GM19025 (cell line): ENCODE data around the gene ZBTB20.

Source experiments
- ATAC-seq: cut with Tn5 transposase; IDR thresholded peaks from one replicate; pipeline ENCODE4 v1.9.1; 2021; ENCODE audit warnings: mild to moderate bottlenecking, low read depth, moderate library complexity; ENCODE audit not compliant: unreplicated experiment

The ZBTB20 gene

GRCh38 chr3:114659109-114660061, 487.7 kb downstream of the ZBTB20 start:
- ATAC-seq, result no peak

DNA sequence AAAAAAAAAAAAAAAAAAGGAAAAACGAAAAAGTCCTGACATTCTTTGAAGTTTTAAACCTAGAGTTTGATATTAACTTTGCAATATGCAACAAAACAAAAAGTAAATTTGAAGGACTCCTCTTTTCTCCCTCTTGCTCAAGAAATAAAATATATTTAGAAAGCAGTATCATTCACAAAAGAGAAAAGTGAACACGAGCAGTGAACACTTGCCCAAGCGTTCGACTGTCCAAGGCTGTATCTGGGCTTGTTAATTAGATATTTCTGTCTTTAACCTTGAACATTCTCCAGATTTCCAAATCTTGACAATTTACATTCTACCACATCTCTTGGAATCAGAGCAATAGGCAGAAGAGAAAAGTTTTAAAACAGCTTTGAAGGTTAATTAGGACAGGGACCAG, 495.5 kb downstream of the ZBTB20 start:
- ATAC-seq, result no peak

DNA sequence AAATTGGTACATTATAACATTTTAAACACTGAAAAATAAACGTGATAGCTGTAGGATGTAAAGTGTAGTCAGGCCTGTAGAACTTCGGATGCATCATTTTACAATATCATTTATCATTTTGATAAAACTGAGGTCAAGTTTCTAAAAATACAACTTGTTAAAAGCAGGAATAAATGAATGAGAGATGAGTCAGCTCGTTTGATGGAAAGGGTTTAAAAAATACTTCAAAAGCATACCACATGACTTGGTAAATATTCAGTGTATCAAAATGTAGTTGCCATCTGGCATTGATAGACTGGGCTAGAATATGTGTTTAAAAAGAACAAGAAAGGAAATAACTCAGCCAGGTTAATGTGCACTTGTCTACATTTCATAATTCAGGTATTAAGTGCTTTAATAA, 496.3 kb downstream of the ZBTB20 start:
- no peak for ATAC-seq

- no peak for ATAC-seq
Measured at GRCh38 chr3:114649331-114649730, 497.8 kb downstream of the ZBTB20 start.

DNA sequence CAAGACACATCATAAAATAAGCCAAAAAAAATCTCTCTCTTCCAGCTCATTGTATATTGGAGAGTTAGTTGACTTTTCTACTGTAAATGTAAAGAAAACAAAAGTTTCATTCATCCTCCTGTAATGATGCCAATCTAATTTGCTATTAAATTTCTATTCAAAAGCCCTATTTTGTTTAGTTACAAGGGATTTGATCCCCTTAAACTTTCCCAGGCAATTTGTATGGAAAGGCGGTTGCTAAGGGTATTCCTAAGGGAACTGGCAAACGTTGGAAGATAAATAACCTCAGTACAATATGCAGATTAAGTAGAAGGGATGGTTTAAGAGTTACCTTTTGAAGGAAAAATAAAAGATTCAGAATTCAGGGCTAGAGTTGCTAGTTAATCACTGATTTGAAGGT, 500.6 kb downstream of the ZBTB20 start:
- no peak for ATAC-seq

DNA sequence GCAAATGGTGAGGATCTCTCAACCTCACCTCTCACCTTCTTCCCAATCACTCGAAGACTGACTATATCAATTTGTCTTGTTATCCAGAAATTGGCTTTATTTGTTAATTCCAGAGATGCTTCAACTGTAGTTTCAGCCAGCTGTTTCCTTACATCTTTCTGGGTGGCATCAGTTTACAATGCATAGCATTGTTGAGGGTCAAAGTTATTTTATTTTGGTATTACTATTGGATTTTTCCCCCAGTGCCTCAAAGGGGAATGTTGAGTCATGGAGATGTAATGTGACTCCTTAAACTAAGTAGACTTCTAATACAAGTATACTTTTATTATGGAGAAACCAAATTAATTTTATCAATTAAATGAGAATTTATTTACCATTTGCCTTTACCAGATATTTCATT, 501.7 kb downstream of the ZBTB20 start:
- ATAC-seq, result no peak

DNA sequence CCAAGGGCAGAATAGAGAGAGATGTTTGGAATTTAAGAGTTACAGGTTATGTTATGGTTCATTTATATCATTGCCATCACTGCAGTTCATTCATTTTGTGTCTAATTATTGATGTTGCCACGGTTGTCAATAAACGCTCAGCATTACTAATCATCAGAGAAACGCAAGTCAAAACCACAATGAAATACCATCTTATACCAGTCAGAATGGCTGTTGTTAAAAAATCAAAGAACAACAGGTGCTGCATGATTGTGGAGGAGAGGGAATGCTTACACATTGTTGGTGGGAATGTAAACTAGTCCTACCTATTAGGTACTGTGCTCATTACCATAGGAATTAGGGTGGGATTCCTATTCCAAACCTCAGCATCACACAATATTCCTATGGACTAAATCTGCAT, 502.7 kb downstream of the ZBTB20 start:
- ATAC-seq, result no peak

- ATAC-seq, result no peak
Measured at GRCh38 chr3:114642951-114643741, 503.9 kb downstream of the ZBTB20 start.

GRCh38 chr3:114640126-114640525, 507.0 kb downstream of the ZBTB20 start:
- no peak for ATAC-seq

GRCh38 chr3:114639171-114639570, 507.9 kb downstream of the ZBTB20 start:
- no peak for ATAC-seq

DNA sequence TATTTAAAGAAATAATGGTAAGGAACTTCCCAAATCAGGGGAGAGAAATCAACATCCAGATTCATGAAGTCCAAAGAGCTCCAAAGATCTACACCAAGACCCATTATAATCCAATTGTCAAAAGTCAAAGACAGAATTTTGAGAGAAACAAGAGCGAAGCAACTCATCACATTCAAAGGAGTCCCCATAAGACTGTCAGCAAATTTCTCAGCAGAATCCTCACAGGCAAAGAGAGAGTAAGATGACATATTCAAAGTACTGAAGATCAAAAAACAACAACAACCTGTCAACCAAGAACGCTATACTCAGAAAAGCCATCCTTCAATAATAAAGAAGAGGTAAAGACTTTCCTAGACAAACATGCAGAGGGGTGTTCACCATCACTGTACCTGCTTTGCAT, 511.2 kb downstream of the ZBTB20 start:
- no peak for ATAC-seq

- ATAC-seq, result no peak
Measured at GRCh38 chr3:114634635-114635034, 512.5 kb downstream of the ZBTB20 start.

GRCh38 chr3:114632757-114633424, 514.2 kb downstream of the ZBTB20 start:
- no peak for ATAC-seq

DNA sequence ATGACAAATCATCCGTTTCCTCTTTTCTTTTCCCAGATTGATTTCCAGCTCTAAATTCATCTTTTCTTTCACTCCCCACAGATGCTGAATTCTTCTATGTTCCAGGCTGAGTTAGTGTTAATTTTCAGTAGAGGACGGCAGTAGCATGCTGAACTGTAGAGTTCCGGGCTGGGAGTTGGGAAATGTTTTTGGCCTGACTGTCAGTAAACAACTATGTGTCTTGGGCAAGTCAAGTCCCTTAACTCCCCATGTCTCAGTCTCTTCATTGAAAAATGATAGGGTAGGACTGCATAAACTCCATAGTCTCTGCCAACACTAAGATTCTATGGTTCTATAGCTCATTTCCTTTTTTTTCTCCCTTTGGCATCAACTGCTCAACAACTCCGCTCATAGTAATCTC, 519.3 kb downstream of the ZBTB20 start:
- no peak for ATAC-seq

- ATAC-seq, result no peak
Measured at GRCh38 chr3:114626751-114627150, 520.3 kb downstream of the ZBTB20 start.

- ATAC-seq, result no peak
Measured at GRCh38 chr3:114624571-114625181, 522.4 kb downstream of the ZBTB20 start.

DNA sequence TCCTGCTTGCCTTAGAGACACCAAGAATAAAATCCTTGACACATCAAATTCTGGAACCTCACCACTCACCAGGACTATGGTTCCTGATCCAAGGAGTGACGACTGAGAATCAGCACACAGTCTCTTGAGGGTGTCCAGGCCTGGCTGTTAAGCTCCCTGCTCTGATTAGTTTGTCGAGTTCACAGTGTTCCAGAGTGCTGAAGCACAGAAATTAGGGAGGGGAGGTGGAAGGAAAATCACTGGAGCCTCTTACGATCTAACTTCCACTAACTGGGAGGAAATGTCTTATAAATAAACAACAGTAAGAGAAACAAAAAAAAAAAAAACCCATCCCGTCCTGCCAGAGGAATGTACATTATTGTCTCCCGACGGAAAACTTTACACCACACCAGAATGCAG, 523.0 kb downstream of the ZBTB20 start:
- no peak for ATAC-seq

DNA sequence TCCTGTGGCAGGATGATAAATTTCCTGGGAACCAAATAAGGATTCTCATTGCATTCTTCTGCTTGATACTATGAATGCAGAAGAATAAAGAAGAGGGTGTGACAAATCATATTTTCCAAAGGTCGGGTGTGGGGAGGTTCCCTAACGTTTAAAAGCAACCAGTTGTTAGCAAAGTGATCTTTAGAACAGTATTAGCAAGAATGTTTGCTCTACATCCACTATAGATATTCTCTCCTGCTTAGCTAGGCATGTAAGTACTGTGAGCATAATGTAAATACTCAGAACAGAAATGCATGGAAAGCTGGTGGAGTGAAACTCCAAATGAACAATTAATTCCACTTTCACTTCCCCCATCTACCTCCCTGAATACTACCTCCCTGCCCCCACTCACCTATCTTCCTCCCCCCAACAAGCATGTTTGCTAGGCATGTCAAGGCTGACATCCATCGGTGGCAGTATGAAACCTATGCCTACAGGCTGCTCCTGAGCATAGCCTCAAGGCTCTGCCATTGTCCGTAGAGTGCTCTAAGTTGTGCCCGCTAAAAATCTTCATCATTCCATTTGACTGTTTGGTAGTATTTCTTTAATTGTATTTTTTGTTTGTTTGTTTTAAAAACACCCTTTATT, 523.6 kb downstream of the ZBTB20 start:
- no peak for ATAC-seq

- ATAC-seq, result no peak
Measured at GRCh38 chr3:114622001-114622400, 525.1 kb downstream of the ZBTB20 start.

DNA sequence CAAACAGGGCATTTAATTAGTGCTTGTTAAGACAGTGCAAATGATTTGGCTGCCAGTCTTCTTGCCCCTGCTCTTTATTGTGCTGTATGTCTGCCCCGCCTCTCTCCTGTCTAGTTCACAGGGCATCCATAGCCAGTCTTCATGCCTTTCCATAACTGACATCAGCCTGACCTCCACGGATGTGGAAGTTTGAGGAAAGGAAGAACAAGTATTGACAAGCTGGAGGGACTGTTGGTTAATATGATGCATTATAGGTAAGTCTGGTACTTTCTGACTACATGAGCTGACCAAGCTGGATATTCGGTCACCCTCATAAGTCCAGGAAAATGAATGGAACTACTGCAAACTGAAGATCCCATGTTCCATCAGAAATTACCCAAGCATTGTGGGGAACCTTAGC, 527.3 kb downstream of the ZBTB20 start:
- no peak for ATAC-seq
